ENCODE data around the gene KIAA1671.
"Not testable (repeated sequence)": the region's sequence is repeated elsewhere in the genome, so short reads cannot be mapped to it uniquely, and the experiment has no call there.

Gene KIAA1671

GRCh38 chr22:24951942-24952836 is at the start of gene KIAA1671:
TSS of gene KIAA1671 (plus strand) at chr22:24952716. CDS start at chr22:25028000, 75,284 bp downstream.
- DNase-seq: peak; percentile 16

DNA sequence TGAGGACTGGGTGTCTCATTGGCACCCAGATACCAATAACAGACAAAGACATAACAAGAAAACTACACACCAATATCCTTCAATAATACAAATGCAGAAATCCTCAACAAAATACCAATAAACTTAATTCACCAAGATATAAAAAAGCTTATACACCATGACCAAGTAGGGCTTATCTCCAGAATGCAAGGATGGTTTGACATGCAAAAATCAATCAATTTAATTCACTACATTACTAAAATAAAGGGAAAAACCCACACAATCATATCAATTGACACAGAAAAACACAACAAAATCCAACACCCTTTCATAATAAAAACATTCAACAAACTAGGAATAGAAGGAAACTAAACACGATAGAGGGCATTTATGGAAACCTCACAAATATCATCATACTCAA is 46.6 kb upstream of the KIAA1671 start:
- DNase-seq: no peak

DNA sequence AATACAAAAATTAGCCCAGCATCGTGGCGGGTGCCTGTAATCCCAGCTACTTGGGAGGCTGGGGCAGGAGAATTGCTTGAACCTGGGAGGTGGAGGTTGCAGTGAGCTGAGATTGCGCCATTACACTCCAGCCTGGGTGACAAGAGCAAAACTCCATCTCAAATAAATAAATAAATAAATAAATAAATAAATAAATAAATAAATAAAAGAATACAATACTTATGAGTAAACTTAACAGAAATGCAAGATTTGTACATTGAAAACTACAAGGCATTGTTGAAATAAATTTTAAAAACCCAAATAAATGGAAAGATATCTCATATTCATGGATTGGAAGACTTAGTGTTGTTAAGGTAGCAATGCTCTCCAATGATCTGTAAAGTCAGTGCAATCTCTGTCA is 45.4 kb upstream of the KIAA1671 start:
- not testable (repeated sequence) for DNase-seq

GRCh38 chr22:24920029-24920428 is 32.5 kb upstream of the KIAA1671 start:
- DNase-seq: no peak

- DNase-seq: no peak
Observed at GRCh38 chr22:24925586-24926427, 26.7 kb upstream of the KIAA1671 start.

DNA sequence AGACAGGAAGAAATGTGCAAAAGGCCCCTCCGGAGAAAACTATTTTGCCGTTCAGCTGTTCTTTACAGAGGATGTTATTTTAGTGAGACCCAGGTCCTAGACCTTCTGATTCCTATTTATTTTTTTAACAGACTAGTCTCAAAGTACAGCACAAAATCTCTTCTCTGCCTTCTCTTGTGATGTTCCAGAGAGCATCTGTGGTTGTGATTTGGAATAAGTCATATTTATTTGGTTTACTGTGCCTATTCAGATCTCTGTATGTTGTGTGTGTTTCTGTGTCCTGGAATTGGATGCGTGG is 26.1 kb upstream of the KIAA1671 start:
- no peak for DNase-seq

DNA sequence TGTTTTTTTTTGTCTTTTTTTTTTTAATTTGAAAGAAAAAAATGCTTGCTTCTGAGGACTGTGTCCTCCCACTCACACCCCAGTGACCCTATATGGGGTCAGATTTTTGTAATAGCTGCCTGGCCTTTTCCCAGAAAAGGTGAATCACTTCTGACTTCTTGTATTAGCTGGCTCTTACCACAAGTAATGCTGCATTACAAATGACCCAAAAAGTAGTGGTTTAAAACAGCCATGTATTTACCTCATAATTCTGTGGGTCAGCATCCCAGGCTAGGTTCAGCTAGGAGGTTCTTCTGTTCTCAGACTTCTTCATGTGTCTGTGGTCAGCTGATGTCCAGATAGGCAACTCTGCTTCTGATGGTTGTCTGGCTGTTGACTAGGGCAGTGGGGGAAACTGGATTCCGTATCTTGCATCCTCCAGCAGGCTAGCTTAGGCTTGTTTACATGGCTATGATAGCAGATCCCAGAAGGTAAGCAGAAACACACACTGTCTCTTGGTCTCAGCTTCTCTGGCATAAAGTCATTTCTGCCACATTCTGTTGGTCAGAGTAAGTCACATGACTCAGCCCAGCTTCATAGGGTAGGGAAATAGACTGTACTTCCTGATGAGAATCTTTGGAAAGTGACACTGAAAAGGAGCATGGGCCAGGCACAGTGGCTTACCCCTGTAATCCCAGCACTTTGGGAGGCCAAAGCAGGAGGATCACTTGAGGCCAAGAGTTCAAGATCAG is 25.5 kb upstream of the KIAA1671 start:
- peak; percentile 15 for DNase-seq

- DNase-seq: no peak
Observed at GRCh38 chr22:24928322-24928721, 24.2 kb upstream of the KIAA1671 start.

- no peak for DNase-seq
Observed at GRCh38 chr22:24930678-24931077, 21.8 kb upstream of the KIAA1671 start.

- no peak for DNase-seq
Observed at GRCh38 chr22:24935771-24936483, 16.6 kb upstream of the KIAA1671 start.

GRCh38 chr22:24937114-24937513 is 15.4 kb upstream of the KIAA1671 start:
- DNase-seq: no peak

- peak; percentile 11 for DNase-seq
Observed at GRCh38 chr22:24938741-24939341, 13.7 kb upstream of the KIAA1671 start.

- no peak for DNase-seq
Observed at GRCh38 chr22:24942301-24942700, 10.2 kb upstream of the KIAA1671 start.

- DNase-seq: no peak
Observed at GRCh38 chr22:24944217-24944937, 8.1 kb upstream of the KIAA1671 start.

GRCh38 chr22:24945430-24945829 is 7.1 kb upstream of the KIAA1671 start:
- no peak for DNase-seq

DNA sequence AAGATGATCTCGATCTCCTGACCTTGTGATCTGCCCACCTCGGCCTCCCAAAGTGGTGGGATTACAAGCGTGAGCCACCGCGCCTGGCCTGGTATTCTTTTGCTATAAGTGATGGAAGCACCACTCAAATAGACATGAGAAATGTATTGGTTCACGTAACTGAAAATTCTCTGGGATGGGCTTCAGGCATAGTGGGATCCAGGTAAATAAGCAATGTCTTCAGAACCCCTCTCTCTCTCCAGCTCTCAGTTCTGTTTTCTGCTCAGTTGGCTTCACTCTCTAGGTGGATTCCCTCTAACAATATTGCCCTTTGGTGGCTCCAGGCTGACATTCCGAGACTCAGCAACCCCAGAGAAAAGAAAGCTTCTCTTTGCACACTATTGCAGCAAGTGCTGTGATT is 5.1 kb upstream of the KIAA1671 start:
- DNase-seq: no peak

DNA sequence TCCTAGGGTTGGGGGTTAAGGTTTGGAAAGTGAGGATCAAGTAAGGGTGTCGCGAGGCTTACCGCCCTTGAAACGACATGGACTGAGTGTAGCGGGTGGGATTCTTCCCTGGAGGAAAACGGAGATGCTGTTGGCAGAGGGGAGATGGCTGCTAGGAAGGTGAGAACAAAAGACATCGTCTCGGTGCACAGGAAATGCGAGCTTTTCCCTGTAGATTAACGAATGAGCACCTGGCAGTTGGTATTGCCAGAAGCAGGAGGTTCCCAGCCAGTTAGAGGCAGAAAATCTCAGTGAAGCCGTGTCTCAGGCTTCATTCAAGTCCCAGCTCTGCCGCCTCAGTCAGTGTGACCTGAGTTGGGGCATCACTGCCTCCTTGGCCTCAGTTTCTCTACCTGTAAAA is 4.6 kb upstream of the KIAA1671 start:
- no peak for DNase-seq

GRCh38 chr22:24948356-24949202 is 3.9 kb upstream of the KIAA1671 start:
- no peak for DNase-seq

- DNase-seq: no peak
Observed at GRCh38 chr22:24950272-24950902, 2.1 kb upstream of the KIAA1671 start.

- DNase-seq: no peak
Observed at GRCh38 chr22:24952837-24953383, 394 bp downstream of the KIAA1671 start.

All from HCEC 1CT (cell line).